Measurements from ENCODE around the gene FAAH2.
"Not testable (repeated sequence)": the region's sequence is repeated elsewhere in the genome, so short reads cannot be mapped to it uniquely, and the experiment has no call there.

The FAAH2 gene

GRCh38 chrX:57286507-57287251 lies at the start of gene FAAH2:
TSS of gene FAAH2 (plus strand) at chrX:57286706. CDS start at chrX:57286826, 120 bp downstream.
- no peak for DNase-seq

GRCh38 chrX:57241967-57242366 lies 44.5 kb upstream of the FAAH2 start:
- DNase-seq: no peak

DNA sequence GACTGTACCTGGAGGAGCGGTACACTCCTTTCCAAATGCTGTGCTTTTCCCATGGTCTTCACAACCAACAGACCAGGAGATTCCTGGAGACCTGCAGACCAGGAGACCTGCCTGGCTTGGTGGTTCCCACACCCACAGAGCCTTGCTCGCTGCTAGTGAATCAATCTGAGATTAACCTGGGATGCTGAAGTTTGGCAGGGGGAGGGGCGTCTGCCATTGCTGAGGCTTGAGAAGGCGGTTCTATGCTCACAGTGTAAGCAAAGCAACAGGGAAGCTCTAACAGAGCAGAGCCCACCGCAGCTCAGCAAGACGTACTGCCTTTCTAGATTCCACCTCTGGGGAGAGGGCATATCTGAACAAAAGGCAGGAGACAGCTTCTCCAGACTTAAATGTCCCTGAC lies 34.5 kb upstream of the FAAH2 start:
- DNase-seq: no peak

- no peak for DNase-seq
Measured at GRCh38 chrX:57265126-57265525, 21.4 kb upstream of the FAAH2 start.

- no peak for DNase-seq
Measured at GRCh38 chrX:57266275-57266674, 20.2 kb upstream of the FAAH2 start.

DNA sequence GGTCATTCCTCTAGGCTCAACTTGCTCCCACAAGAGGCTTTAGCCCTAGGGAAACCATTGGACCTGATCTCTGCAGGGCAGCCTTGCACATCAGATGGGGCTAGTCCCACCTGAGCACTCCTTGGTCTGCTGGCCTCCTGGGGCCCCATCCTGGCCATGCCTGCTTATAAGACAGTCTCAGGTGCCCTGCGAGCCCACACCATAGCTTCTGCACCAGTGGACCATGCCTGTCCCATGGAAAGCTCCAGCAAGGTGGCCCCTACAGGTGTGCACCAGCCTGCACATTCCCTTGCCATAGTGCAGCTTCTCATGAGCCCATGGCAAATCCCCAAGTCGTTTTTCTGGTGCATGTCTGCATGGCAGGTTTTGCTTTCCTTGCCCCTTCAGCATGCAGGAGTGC lies 19.6 kb upstream of the FAAH2 start:
- no peak for DNase-seq

DNA sequence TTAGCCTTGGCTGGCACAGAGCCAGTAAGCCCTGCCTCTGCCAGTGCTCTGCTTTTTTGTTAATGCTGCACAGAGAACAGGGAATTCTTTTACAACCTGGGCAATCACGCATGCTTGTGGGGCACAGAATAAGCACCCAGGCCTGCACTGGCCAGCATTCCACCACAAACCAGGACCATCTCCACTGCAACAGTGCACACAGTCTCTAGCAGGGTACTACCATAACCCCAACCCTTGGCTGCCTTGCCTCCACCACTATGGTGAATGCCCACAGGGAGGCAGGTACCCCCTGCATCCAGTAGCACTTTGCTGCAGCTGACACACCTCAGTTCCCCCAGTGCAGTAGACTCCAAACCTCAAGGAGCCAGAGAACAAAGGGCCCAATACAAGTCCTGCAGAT lies 19.2 kb upstream of the FAAH2 start:
- no peak for DNase-seq

- DNase-seq: no peak
Measured at GRCh38 chrX:57270980-57271379, 15.5 kb upstream of the FAAH2 start.

DNA sequence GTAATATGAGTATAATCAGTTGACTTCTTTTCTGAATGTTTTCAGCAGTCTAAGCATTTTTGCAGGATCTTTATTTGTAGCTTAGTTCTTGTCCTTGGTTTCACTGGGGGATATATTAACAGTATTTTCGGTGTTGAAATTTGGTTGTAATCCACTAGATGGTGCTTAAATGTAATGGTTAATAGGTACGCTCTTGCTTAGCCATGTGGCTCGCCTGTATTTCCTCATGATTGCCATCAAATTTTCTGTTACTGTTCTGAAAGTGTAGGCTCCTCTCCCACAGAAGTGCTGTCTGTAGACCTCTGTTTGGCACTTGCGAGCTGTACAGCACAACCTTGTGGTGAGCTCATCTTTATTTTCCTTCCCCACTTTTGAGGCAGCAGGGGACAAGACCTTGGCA lies 3.9 kb upstream of the FAAH2 start:
- no peak for DNase-seq

DNA sequence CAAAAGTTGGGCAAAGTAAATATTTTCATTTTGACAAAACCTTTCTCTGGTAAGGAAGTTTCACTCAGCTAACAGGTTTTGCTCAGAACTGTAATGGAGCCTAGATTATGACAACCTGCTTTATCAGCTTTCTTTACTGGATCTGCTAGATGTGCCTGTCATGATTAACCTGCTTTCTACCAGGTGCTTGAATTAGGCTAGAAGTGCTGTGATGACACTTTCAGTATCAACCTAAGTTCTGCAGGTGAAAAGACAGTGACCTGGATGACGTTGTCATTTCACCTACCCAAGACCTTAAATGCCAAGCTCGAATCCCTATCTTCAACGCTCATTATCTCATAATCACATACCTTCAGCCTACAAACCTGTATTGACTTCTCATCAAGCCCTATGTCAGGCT lies 1.5 kb upstream of the FAAH2 start:
- no peak for DNase-seq

GRCh38 chrX:57289089-57289488 lies 2.6 kb downstream of the FAAH2 start:
- DNase-seq: no peak

DNA sequence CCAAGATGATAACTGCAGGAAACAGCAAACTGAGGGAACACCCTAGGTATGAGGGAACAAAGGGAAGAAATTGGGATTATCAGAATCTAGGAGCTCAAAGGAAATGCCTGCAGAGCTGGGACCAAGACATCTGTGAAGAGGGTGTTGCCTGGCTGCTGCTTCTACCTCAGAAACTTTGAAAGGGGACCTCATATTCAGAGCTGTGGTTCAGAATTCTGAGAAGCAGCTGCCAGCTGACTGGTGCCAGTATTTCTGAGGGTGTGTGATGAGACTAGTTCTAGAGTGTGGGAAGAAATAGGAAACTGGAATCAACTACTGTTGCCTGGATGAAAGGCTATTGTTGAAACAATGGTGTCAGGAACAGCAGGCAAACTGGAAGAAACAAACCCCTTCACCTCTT lies 8.5 kb downstream of the FAAH2 start:
- DNase-seq: no peak

DNA sequence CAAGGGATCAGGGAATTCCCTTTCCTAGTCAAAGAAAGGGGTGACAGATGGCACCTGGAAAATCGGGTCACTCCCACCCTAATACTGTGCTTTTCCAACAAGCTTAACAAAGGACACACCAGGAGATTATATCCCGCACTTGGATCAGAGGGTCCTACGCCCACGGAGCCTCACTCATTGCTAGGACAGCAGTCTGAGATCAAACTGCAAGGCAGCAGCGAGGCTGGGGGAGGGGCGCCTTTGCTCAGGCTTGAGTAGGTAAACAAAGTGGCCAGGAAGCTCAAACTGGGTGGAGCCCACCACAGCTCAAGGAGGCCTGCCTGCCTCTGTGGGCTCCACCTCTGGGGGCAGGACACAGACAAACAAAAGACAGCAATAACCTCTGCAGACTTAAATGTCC lies 9.2 kb downstream of the FAAH2 start:
- DNase-seq: not testable (repeated sequence)

- no peak for DNase-seq
Measured at GRCh38 chrX:57313583-57314215, 27.2 kb downstream of the FAAH2 start.

GRCh38 chrX:57329008-57329407 lies 42.5 kb downstream of the FAAH2 start:
- no peak for DNase-seq

DNA sequence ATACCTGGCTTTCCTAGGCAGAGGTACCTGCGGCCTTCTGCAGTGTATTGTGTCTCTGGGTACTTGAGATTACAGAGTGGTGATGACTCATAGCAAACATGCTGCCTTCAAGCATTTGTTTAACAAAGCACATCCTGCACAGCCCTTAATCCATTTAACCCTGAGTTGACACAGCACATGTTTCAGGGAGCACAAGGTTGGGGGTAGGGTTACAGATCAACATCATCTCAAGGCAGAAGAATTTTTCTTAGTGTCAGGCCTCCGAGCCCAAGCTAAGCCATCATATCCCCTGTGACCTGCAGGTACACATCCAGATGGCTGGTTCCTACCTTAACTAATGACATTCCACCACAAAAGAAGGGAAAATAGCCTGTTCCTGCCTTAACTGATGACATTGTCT lies 49.3 kb downstream of the FAAH2 start:
- DNase-seq: not testable (repeated sequence)

GRCh38 chrX:57353472-57354132 lies 67.1 kb downstream of the FAAH2 start:
- DNase-seq: no peak

DNA sequence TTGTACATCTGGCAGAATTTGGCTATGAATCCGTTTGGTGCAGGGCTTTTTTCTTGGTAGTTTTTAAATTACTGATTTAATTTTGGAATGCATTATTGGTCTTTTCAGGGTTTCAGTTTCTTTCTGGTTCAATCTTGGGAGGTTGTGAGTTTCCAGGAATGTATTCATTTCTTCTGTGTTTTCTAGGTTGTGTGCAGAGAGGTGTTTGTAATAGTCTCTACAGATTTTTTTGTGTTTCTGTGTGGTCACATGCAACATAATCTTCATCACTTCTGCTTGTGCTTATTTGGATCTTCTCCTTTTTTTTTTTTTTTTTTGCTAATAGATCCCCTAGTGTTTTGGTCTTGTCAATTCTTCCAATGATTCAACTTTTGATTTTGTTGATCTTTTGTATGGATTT lies 77.6 kb downstream of the FAAH2 start:
- no peak for DNase-seq

- no peak for DNase-seq
Measured at GRCh38 chrX:57366430-57366829, 79.9 kb downstream of the FAAH2 start.

DNA sequence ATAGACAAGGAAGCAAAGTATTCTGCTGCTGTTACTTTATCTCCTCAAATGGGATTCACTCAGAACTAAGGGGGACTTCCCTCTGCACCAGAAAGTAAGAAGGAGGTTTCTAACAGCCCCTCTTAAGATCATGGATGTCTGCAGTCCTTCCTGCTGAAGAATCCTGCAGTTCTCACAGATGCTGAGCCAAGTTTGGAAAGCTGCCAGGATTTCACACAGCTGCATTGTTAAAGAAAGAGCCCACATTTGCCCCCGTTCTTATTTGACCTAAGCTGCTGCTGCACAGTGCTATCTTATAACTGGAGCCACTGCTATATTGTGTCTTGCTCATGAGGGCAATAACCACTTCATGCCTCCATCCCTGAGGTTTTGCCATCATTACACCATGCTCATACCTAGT lies 81.1 kb downstream of the FAAH2 start:
- DNase-seq: peak; percentile 18

GRCh38 chrX:57368158-57368557 lies 81.7 kb downstream of the FAAH2 start:
- no peak for DNase-seq

- no peak for DNase-seq
Measured at GRCh38 chrX:57379296-57379695, 92.8 kb downstream of the FAAH2 start.

DNA sequence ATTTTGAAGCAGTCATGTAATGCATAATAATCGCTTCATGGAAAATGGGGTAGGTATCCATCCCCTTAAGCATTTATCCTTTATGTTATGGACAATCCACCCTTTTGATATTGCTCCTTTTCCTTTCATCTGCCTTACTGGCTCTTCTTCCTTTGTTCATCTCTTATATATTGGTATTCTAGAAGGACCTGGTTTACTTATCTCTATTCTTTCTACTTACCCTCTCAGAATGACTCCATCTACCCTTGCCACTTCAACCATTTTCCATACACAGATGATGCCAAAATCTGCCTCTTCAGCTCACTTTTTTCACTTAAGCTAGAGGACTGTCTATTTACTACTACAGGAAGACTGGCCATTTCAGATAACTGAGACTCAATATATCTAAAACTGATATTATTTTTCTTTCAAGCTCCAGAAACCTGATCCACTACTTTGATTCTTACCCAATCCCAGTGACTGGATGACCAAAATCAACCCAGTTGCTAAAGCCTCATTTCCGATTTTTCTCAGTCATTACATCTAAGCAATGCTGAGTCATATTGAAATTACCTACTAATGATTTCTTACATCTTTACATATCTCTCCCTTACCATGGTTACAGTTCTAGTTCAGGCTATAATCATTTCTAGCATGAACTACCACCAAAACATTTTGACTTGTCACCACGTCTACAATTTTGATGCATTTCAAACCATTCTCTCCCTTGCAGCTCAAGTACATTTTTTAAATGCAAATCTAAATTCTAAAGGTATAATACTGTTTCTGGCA lies 93.7 kb downstream of the FAAH2 start:
- DNase-seq: no peak
